ENCODE measurements around the gene FAM50B.

Gene FAM50B

GRCh38 chr6:3819161-3820110 is 29.7 kb upstream of the FAM50B start:
- FAIRE-seq (no peak), DNase-seq (ENCODE audit: insufficient read length, low spot score) (no peak)

- DNase-seq (ENCODE audit: insufficient read length, low spot score) (no peak), FAIRE-seq (no peak)
Observed at GRCh38 chr6:3820563-3820962, 28.6 kb upstream of the FAM50B start.

- no peak for FAIRE-seq
Observed at GRCh38 chr6:3822747-3823445, 26.3 kb upstream of the FAM50B start.

GRCh38 chr6:3823671-3824070 is 25.5 kb upstream of the FAM50B start:
- DNase-seq (ENCODE audit: insufficient read length, low spot score) (no peak), FAIRE-seq (no peak)

More at GRCh38 chr6:3822747-3823445, 26.3 kb upstream of the FAM50B start:
- no peak for DNase-seq (ENCODE audit: insufficient read length, low spot score)

GRCh38 chr6:3825331-3825831 is 23.8 kb upstream of the FAM50B start:
- FAIRE-seq (no peak), DNase-seq (ENCODE audit: insufficient read length, low spot score) (no peak)

- FAIRE-seq (peak; percentile 79), DNase-seq (ENCODE audit: insufficient read length, low spot score) (peak; percentile 96)
Observed at GRCh38 chr6:3825851-3826581, 23.2 kb upstream of the FAM50B start.

GRCh38 chr6:3829285-3829684 is 19.9 kb upstream of the FAM50B start:
- FAIRE-seq, result no peak

GRCh38 chr6:3830806-3831205 is 18.4 kb upstream of the FAM50B start:
- FAIRE-seq (no peak), DNase-seq (ENCODE audit: insufficient read length, low spot score) (no peak)

More at GRCh38 chr6:3829285-3829684, 19.9 kb upstream of the FAM50B start:
- DNase-seq (ENCODE audit: insufficient read length, low spot score), result no peak

GRCh38 chr6:3831761-3832530 is 17.2 kb upstream of the FAM50B start:
- FAIRE-seq (no peak), DNase-seq (ENCODE audit: insufficient read length, low spot score) (no peak)

GRCh38 chr6:3835055-3835731 is 14.0 kb upstream of the FAM50B start:
- FAIRE-seq (no peak), DNase-seq (ENCODE audit: insufficient read length, low spot score) (no peak)

- FAIRE-seq (no peak), DNase-seq (ENCODE audit: insufficient read length, low spot score) (no peak)
Observed at GRCh38 chr6:3835785-3836184, 13.4 kb upstream of the FAM50B start.

- FAIRE-seq (no peak), DNase-seq (ENCODE audit: insufficient read length, low spot score) (no peak)
Observed at GRCh38 chr6:3836566-3836965, 12.6 kb upstream of the FAM50B start.

GRCh38 chr6:3837781-3838180 is 11.4 kb upstream of the FAM50B start:
- no peak for FAIRE-seq
- DNase-seq (ENCODE audit: insufficient read length, low spot score), result no peak

GRCh38 chr6:3838992-3839867 is 9.9 kb upstream of the FAM50B start:
- DNase-seq (ENCODE audit: insufficient read length, low spot score) (no peak), FAIRE-seq (peak; percentile 77)

- DNase-seq (ENCODE audit: insufficient read length, low spot score) (no peak), FAIRE-seq (no peak)
Observed at GRCh38 chr6:3841066-3841454, 8.1 kb upstream of the FAM50B start.

- DNase-seq (ENCODE audit: insufficient read length, low spot score) (no peak), FAIRE-seq (peak; percentile 57)
Observed at GRCh38 chr6:3841711-3842565, 7.2 kb upstream of the FAM50B start.

GRCh38 chr6:3843379-3844096 is 5.6 kb upstream of the FAM50B start:
- DNase-seq (ENCODE audit: insufficient read length, low spot score), result no peak
- peak; percentile 33 for FAIRE-seq

Data from HTR-8/SVneo (cell line).